SW480 (cell line): ENCODE results near the gene LAMTOR5.
"Not testable (repeated sequence)": the region's sequence is repeated elsewhere in the genome, so short reads cannot be mapped to it uniquely, and the experiment has no call there.

Source experiments
- DNase-seq: peaks from one replicate; pipeline ENCODE4 v3.0.0-alpha.2; 2016; ENCODE audit warnings: low spot score

The LAMTOR5 gene

DNA sequence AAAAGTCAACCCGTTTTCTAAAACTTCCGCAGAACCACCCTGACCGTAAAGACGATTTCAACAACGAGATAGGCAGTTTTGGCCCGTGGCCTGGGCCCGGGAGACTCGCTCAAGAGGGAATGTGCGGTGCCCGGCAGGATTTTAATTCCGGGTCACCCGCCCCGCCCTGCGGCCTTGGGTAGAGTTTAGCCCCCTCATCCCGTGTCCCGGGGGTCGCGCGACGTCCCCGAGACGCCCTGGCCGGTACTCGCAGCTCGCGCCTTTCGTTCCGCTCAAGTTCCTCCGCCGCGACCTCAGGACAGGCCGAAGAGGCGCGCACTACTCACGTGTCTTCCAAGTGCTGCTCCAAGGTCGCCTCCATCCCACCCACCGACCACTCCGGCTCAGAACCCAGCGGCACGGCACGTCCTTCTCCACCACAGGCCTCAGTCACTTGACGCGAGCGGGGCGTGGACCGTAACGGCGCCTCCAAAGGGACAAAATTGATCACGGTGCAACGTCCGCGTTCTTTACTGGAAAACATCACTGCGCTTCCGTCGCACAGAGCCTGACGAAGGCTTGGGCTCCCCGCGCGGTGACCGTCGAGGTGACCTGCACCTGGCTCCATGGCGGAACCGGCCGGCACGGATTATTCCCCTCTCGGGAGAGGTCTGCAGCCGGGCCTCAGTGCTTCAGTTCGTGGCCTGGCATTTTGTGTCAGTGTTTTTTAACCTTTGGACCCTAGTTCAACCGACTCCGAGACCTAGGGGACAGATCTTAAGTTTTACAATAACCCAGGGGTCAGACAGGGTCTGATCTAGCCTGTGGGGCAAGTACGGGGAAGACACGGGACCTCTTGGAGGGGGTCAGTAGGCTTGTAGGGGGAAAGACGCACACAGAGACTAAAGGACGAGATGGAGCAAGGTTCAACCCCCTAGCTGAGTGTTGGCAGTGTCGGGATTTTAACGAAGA lies at the start of gene LAMTOR5:
Gene LAMTOR5, minus strand, starts transcription at position 435 of the 951 bp plus-strand sequence. Its CDS starts 74 bp downstream, at position 361.
- peak; percentile 90 for DNase-seq

DNA sequence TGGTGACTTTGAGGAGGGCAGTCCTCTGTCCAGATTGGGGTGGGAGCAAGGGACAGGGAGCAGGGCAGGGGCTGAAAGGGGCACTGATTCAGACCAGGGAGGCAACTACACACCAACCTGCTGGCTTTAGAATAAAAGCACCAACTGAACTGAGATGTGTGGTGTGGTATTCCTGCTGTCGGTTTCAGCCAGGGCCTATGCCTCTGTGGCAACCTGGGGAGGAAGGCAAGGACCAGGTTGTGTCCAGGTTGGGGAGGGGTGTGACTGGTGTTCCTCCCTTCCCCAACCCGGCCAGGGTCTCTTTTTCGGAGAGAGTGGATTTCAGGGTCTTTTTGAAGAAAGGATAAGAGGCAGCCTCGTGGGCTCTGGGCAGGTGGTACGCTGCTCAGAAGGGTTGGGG lies 49.7 kb upstream of the LAMTOR5 start:
- DNase-seq = no peak

DNA sequence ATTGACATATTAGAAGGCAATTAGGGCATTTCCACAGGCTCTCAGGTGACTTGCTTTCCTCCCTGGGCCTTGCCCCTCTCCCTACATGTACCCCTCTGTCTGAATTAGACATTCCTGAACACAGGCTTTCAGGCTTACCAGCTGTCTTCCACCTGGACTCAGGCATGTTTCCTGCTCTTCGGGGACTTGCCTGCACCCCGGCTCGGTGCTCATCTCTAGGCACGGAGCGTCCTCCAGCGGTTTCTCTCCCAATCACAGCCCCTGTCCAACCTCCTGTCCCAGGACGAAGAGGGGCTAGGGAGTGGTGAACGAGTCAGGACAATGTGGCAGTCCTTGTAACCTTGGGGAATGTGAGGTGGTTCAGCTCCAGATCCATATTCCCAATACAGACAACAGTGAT lies 47.7 kb upstream of the LAMTOR5 start:
- DNase-seq = no peak

DNA sequence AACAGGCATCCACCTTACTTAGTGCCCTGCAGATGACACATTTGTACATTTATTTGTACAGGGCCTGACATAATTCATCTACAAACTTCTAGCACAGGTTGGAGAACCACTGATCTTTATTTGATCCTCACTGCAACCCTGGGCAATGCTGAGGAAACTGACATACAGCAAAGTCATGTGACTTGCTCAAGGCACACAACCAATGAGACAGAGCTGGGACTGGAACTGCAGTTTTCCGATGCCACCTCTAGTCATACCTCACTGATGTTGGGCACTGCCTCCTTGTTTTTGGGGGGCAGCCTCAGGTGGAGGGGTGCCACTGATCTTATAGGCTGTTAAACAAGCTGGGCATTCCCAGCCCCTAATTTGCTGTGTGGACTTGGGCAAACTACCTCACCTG lies 46.8 kb upstream of the LAMTOR5 start:
- no peak for DNase-seq

DNA sequence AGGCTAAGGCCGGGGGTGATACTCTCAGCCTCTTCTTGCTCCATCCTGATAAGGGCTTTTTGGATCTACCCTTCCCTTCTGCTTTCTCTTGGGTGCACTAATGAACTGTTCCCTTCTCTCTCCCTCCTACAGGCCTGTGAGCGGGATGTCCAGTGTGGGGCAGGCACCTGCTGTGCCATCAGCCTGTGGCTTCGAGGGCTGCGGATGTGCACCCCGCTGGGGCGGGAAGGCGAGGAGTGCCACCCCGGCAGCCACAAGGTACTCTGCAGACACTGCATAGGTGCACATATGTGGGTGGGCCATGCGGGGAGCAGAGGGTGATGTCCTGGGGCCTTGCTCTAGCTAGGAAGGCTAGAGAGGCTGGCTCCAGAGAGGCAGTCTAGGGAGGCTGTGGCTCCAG lies 46.3 kb upstream of the LAMTOR5 start:
- DNase-seq = no peak

DNA sequence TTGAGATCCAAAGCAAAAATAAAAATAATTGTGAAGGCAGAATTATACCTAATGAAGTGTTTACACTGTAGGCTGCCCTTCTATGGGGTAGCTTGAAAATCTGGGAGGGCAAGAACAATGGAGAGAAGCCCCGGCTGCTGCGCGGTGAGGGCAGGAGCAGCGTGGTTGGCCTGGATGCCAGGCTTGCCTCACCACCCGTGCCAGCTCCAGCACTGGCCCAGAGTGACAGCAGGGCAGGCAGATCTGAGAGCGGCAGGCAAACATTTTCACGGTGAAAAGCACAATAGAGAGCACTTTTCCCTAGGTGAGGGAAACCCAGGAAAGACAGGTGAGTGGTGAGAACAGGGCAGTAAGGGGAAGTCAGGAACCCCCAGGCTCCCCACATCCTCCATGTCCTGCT lies 44.8 kb upstream of the LAMTOR5 start:
- DNase-seq = no peak

DNA sequence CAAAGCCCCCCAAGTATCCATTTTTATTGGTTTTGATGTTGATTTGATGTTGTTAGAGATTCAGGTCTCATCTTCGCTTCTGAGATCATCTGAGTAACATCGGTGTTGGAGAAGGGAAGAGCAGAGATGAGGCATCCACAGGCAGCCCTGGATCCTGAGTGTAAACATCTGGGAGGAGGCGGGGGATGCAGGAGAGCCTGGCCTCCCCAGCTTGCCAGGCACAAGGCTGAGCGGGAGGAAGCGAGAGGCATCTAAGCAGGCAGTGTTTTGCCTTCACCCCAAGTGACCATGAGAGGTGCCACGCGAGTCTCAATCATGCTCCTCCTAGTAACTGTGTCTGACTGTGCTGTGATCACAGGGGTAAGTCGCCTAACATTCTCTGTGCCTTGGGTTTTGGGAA lies 43.4 kb upstream of the LAMTOR5 start, which contains the start of gene PROK1:
Gene PROK1, plus strand, starts transcription at position 221 of the 400 bp plus-strand sequence. Its CDS starts 68 bp downstream, at position 289.
- no peak for DNase-seq

DNA sequence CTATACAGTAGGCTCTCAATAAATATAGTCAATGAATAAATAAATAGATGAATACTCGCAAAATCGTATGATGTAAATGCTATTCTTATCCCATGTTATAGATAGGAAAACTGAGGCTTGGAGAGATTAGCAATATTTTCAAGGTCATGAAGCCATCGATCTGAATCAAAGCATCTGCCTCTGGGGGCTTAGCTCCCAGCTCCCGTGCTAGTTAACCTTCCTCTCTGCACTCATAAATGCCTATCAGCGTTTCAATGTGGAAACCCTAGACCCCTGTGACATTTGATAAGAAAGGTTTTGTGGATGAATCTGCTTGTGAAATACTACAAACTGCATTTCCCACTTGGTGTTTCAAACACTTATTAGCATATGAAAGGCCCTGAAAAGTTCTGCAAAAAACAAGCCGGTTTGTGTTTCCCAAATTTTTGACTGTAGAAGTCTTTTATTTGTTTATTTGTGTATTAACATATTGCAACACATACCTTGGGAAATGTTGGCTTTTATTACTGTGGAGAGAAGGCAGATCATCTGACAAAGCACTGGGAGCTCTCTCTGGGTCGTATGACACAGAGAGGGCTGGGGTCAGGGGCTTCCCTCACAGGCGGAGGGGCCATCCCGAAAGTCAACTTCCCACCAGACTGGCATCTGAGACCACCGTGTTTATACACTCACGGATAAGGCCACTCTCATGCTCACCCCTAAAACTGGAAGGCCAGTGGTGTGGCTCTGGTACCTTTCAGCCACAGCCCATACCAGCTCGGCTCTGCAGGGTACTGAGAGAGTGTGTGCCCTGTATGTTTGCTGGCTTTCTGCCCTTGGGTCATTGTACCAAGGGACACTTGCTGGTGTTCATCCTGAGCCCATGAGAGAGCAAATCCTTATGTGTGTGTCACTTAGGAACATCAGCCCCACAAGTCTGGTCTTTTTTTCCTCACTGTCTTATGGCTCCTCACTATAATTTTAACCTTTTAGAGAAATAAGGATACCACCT lies 42.5 kb upstream of the LAMTOR5 start:
- no peak for DNase-seq

DNA sequence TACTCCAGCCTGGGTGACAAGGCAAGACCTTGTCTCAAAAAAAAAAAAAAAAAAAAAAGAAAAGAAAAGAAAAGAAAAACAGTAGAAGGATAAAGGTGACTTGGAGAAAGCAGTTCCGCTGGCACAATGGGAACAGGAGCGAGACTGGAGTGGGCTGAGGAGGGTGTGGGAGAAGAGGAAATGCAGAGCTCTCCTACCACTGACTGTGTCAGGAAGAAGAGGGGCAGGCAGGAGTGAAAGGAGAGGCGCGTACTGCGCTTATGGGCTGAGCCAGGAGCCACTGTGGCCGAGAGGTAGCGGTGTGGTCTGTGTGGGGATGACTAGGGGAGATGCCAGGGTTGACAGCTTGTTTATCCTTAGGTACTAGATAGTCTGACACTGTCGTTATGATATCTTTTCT lies 37.1 kb upstream of the LAMTOR5 start:
- no peak for DNase-seq

DNA sequence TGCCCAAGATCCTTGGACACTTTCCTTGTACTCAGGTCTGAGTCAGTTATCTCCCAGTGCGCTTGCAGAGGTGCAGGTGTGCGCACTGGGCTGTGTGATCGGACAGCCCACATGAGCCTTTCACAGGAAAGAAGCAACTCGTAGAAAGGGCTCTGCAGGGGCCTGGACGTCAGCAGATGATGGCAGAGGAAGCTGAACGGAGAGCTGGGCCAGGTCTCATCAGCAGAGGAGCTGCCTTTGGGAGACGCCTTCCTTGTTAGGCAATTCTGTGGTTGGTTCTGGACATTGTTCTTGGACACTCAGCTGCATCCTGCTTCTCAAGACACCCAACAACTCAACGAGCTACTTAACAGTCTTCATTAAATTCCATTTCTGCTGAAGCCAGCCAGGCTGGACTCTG lies 36.0 kb upstream of the LAMTOR5 start:
- no peak for DNase-seq

DNA sequence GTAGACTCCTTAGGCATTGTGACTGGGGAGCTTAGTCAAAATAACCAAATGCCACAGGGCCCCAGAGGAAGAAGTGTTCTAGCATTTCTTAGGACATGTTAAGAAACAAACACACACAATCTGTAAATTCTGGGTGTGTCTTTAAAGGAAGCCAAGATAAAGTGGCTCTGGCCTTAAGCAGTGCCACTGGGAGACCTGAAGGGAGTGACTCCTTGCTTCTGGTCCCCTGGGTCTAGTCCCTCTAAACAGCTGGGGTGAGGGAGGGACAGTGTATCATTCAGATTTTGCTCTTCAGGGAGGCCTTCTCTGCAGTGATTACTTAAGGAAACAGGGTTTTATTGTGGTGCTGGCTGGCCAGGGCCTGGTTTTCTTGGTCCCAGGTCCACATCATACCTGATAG lies 34.4 kb upstream of the LAMTOR5 start:
- DNase-seq = no peak

DNA sequence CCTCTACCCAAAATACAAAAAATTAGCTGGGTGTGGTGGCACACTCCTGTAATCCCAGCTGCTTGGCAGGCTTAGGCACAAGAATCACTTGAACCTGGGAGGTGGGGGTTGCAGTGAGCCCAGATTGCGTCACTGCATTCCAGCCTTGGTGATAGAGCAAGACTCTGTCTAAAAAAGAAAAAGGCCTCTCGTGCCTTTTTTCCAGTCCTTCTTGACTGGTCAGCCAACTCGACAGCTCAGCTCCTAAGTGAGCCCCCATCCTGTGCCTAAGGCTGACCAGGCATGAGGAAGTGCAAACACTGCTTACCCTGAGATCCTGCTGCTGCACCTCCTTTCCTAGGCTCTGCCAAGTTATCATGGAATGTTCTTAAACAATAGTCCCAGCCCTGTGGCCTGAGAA lies 33.4 kb upstream of the LAMTOR5 start:
- no peak for DNase-seq

DNA sequence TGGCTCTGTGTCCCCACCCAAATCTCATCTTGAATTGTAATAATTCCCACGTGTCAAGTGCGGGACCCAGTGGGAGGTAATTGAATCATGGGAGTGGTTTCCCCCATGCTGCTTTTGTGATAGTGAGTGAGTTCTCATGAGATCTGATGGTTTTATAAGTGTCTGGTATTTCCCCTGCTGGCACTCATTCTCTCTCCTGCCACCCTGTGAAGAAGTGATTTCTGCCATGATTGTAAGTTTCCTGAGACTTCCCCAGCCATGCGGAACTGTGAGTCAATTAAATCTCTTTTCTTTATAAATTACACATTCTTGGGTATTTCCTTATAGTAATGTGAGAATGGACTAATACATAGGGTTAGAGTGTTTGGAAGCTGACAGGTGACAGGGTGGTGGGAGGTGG lies 32.4 kb upstream of the LAMTOR5 start:
- DNase-seq = not testable (repeated sequence)

DNA sequence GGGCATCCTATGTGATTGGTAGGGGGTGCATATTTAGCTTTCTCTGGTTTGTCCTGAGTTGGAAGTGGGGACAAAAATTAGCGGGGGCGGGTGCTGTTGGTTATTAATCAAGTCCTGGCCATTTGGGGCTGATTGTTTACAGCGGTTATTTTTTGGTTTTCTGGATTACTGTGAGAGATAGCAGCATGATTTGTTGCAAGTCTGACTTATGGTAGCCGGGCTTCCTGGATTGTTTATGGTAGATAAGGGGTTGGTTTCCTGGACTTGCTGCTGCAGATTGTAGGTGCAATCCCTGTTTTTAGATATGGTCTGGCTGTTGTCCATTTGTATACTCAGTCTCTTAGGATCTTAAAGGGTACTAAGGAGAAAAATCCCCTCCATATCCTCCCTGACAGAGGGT lies 31.4 kb upstream of the LAMTOR5 start:
- DNase-seq = no peak

DNA sequence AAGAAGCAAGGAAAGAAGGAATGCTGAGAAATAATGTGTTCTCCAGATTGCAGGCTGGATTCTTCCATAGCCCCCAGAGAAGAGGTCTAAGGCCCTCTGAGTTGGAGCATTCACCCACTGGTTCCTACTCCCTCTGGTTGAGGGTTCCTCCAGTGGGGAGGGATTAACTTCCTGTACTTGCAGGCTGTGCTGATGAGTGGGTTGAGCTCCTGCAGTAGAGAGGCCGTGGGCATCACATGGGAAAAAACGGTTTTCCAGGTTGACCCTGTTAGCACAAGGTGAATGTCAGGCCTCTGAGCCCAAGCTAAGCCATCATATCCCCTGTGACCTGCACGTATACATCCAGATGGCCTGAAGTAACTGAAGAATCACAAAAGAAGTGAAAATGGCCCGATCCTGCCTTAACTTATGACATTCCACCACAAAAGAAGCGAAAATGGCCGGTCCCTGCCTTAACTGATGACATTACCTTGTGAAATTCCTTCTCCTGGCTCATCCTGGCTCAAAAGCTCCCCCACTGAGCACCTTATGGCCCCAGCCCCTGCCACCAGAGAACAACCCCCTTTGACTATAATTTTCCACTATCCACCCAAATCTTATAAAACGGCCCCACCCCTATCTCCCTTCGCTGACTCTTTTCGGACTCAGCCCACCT lies 30.3 kb upstream of the LAMTOR5 start:
- DNase-seq = not testable (repeated sequence)

DNA sequence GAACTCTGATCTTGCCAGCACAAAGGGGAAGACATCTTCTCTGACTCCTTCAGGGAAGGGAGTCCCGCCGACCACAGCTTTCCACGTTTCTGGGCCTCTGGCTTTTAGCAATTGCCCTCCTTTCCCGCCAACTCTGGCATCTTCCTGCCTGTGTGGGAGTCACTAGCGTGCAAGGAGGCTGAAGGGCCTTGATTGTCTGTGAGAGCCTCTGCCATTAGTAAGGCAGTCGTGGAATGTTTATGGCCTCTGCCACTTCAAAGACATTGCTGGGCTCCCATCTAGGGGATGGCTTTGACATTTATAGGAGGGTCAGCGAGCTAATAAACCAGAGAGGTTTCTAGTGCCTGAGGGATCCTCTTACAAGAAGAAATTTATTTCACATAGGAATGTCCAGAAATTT lies 29.1 kb upstream of the LAMTOR5 start:
- DNase-seq = peak; percentile 94

DNA sequence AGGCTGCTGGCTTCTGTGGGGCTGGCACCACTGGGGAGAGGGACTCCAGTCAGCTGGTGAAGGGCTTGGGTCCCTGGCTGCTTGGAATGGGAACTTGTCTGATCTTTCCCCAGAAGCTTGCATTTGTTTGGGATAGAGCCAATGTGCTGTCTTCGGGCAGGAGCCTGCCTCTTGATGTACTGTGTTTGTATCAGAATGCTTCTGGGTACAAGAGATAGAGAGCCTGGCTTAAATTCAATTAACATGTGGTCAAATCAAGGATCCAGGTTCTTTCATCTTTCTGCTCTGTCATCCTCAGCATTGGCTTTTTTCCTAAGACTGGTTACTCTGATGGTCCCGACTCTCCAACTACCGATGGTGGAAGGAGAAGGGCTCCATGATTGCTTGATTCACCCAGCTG lies 27.5 kb upstream of the LAMTOR5 start:
- DNase-seq = peak; percentile 14

DNA sequence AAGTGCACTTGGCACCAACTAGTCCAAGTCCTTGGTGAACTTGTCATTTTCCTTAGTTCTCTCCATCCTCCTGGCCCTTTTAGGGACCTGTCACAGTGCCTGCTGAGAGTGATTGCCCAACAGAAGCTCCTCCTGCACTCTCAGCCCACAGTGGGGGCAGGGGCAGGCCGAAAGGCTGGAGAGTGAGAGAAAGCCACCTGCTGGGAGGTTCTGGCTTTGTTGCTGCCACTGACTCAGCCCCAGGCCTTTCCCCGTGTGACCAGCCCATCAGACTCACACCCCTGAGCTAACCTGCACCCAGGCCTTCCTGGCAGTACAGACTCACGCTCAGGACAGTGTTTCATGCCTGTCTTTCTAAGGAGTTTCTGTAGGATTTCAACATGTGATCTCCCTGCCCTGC lies 26.3 kb upstream of the LAMTOR5 start:
- peak; percentile 85 for DNase-seq

DNA sequence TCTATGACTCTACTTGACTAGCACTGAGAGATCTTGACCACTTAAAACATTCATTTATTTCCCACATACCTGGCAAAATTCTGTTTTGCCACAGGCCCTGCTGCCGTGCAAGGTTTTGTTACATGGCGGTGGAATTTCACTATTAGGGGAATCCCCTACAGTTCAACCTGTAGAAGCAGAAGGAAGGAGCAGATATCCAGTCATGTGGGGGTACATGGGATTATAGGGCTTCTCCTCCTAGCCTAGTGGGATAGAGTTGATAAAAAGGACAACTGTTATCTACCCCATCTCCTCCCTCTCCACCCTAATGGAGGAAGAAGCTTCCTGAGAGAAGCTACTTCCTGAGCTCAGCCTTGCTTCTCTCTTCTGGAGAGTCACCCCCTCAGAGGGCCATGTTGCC lies 25.7 kb upstream of the LAMTOR5 start:
- no peak for DNase-seq

DNA sequence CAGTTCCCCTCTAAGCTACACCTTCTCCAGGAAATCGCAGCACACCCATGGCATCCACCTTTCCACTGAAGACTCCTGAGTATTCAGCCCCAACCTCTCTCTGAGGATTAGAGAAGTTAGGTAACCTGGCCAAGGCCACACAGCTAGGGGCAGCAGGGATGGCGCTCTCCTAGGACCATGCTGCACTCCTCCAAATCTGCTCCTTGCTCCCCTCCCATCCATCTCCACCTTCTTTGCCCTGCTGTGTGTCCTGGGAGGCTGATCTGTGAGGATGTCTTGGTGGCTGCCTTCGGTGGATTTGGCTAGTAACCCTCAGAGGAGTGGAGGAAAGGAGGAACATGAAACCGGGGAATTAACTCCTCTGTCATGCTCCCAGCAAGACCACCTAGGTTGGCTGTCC lies 23.4 kb upstream of the LAMTOR5 start:
- no peak for DNase-seq

DNA sequence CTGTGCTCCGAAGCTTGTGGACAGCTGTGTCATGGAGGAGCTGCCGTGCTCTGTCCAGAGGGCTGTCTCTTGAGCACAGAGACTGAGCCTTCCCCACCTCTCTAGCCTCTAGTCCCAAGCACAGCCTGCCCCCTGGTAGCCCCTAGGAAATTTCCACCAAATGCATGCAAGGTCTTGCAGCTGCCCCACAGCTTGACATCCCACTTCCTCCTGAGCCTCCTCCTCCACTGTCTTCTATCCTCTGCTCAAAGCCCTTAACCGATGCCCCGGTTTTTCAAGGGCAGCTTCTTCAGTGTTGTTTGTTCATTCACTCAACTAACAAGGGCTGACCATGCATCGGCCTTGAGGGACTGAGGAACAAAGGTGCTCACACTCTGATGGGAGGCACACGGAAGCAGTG lies 22.9 kb upstream of the LAMTOR5 start:
- no peak for DNase-seq

DNA sequence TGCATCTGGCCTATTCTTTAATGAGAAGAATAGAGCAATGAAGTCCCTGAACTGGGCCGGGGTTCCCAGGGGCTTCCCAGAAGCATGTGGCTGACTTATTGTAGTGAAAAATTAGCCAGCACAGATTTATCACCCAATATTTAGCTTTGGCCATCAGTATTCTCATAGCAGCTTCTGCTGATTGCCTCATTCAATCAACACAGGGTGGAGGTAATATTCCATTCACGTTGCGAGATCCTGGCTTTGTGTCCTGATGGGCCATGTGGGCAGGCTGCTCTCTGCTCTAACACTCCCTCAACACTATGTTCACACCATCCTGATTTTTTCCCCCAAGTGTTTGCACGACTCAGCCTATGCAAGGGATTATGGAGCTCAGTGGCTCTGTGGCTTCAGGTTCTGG lies 21.5 kb upstream of the LAMTOR5 start:
- no peak for DNase-seq
